ENCODE measurements around the gene CYTH3.
A peak's percentile ranks its signal among the peaks of the same experiment; 100 is the strongest.

CYTH3 gene

DNA sequence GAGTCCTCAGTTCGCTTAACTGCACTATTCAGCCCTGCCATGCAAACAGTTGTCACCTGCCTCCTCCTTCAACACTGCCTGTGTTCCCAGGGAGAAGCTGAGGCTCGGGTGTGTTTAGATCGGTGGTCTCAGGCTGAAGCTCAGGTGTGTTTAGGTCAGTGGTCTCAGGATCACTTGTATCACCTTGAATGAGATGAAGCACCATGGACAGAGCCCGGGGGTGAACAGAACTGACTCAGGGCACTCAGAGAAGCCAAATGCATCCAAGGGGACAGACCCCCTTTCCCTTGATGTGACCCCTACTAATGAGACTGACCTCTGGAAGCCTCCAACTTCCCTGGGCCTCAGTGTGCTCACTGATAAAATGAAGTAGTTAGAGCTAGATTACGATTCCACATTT is 84.0 kb downstream of the CYTH3 start:
- Histone ChIP-seq H3K36me3 (ENCODE audit: control insufficient read depth, insufficient read depth, low read length) (no peaks in the 10 kb centered on the region), H3K4me1 (ENCODE audit: control insufficient read depth, insufficient read depth, low read length) (no peaks in the 10 kb centered on the region), H3K27me3 (ENCODE audit: control insufficient read depth, insufficient read depth, low read length) (no peaks in the 10 kb centered on the region)

DNA sequence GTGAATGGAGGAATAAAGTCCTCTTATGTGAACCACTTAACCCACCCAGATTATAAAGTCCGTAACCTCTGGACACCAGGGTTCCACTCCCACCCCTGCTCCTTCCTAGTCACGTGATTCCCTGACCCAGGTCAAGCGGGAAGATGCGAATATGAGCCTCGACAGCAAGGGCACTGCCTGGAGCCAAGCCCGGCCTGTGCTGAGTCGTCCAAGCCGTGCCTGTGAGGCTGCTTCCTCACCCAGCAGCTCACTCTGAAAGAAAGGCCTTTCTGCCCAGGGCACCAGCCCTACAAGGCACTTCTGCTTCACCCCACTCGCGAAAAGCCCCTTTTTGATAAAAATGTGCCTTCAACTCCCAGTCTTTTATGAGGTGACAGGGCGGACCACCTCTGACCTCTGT is 85.8 kb downstream of the CYTH3 start:
- no peak overlapping the region for H3K9ac ChIP-seq (ENCODE audit: low read length)
- H3K27ac ChIP-seq (ENCODE audit: low read depth, low read length): no peak overlapping the region
- no peaks in the 10 kb centered on the region for H3K36me3 ChIP-seq (ENCODE audit: control insufficient read depth, insufficient read depth, low read length)

More for the DNA sequence above, 84.0 kb downstream of the CYTH3 start:
- Histone ChIP-seq H3K27ac (ENCODE audit: low read depth, low read length) (no peak overlapping the region), H3K9ac (ENCODE audit: low read length) (no peak overlapping the region), H3K4me3 (ENCODE audit: low read depth, low read length) (no peak overlapping the region), H3K9me3 (ENCODE audit: control insufficient read depth, insufficient read depth, low read depth, low read length) (no peaks in the 10 kb centered on the region)

DNA sequence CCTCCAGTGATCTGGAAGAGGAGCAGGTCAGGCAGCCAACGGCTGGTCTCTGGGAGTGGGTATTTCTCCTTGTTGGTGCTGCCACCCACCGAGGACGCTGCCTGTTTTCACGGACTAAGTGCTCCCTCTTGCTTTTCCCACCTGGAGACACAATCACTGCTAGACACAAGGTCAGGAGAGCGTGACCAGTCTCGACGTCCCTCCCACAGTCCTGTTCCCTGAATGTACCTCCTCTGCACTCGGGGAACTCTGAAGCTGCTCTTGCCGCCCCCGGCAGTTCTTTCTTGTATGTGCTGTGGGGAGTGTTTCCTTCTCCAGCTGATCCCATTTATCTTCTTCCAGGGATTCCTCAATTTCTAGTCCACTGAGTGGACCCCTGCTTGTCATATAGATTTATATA is 89.4 kb downstream of the CYTH3 start:
- no peaks in the 10 kb centered on the region for H3K9me3 ChIP-seq (ENCODE audit: control insufficient read depth, insufficient read depth, low read depth, low read length)
- no peak overlapping the region for H3K4me3 ChIP-seq (ENCODE audit: low read depth, low read length)
- H3K9ac ChIP-seq (ENCODE audit: low read length): no peak overlapping the region
- H3K27ac ChIP-seq (ENCODE audit: low read depth, low read length): no peak overlapping the region
- H3K36me3 ChIP-seq (ENCODE audit: control insufficient read depth, insufficient read depth, low read length): no peaks in the 10 kb centered on the region
- H3K27me3 ChIP-seq (ENCODE audit: control insufficient read depth, insufficient read depth, low read length): no peaks in the 10 kb centered on the region
- no peaks in the 10 kb centered on the region for H3K4me1 ChIP-seq (ENCODE audit: control insufficient read depth, insufficient read depth, low read length)

More for the DNA sequence above, 85.8 kb downstream of the CYTH3 start:
- Histone ChIP-seq H3K9me3 (ENCODE audit: control insufficient read depth, insufficient read depth, low read depth, low read length) (no peaks in the 10 kb centered on the region), H3K4me3 (ENCODE audit: low read depth, low read length) (no peak overlapping the region), H3K4me1 (ENCODE audit: control insufficient read depth, insufficient read depth, low read length) (no peaks in the 10 kb centered on the region), H3K27me3 (ENCODE audit: control insufficient read depth, insufficient read depth, low read length) (no peaks in the 10 kb centered on the region)

DNA sequence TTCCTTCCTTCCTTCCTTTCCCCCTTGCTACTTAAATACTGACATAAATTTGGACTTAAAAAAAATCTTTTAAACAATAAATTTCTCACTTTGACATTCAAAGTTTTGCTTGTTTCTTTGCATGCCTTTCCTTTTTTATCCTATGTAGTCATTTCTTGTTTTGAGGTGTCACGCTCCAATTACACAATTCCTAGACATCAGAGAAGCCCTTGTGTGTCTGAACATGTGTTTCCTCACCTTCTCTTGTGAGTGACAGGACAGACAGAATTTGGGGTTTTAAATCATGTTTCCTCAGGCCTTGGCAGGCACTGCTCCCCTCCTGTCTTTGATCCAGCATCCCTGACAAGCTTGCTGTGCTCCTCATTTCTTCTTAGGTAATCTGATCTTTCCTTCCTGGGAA is 91.3 kb downstream of the CYTH3 start:
- Histone ChIP-seq H3K36me3 (ENCODE audit: control insufficient read depth, insufficient read depth, low read length) (peaks cover 9% of the 10 kb centered on the region), H3K4me1 (ENCODE audit: control insufficient read depth, insufficient read depth, low read length) (no peaks in the 10 kb centered on the region), H3K9ac (ENCODE audit: low read length) (no peak overlapping the region)

DNA sequence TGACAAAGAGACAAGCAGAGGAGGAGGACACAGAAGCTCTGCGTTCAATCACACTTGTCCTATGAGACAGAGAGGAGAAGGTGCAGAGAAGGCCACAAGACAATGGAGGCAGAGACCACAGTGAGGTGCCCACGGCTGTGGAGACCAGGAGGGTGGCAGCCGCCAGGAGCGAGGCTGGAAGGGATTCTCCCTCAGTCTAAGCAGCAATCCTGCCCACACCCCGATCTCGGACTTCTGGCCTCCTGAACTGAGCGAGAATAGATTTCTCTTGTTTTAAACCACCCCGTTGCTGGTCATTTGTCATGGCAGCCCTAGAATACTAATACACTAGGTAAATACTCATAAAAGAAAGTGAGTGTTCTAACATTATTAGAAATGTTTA is 92.1 kb downstream of the CYTH3 start:
- Histone ChIP-seq H3K4me1 (ENCODE audit: control insufficient read depth, insufficient read depth, low read length) (no peaks in the 10 kb centered on the region), H3K27ac (ENCODE audit: low read depth, low read length) (no peak overlapping the region), H3K36me3 (ENCODE audit: control insufficient read depth, insufficient read depth, low read length) (peaks cover 9% of the 10 kb centered on the region), H3K27me3 (ENCODE audit: control insufficient read depth, insufficient read depth, low read length) (no peaks in the 10 kb centered on the region), H3K9ac (ENCODE audit: low read length) (no peak overlapping the region), H3K9me3 (ENCODE audit: control insufficient read depth, insufficient read depth, low read depth, low read length) (no peaks in the 10 kb centered on the region), H3K4me3 (ENCODE audit: low read depth, low read length) (no peak overlapping the region)

More for the DNA sequence above, 91.3 kb downstream of the CYTH3 start:
- Histone ChIP-seq H3K9me3 (ENCODE audit: control insufficient read depth, insufficient read depth, low read depth, low read length) (no peaks in the 10 kb centered on the region), H3K4me3 (ENCODE audit: low read depth, low read length) (no peak overlapping the region), H3K27me3 (ENCODE audit: control insufficient read depth, insufficient read depth, low read length) (no peaks in the 10 kb centered on the region), H3K27ac (ENCODE audit: low read depth, low read length) (no peak overlapping the region)

DNA sequence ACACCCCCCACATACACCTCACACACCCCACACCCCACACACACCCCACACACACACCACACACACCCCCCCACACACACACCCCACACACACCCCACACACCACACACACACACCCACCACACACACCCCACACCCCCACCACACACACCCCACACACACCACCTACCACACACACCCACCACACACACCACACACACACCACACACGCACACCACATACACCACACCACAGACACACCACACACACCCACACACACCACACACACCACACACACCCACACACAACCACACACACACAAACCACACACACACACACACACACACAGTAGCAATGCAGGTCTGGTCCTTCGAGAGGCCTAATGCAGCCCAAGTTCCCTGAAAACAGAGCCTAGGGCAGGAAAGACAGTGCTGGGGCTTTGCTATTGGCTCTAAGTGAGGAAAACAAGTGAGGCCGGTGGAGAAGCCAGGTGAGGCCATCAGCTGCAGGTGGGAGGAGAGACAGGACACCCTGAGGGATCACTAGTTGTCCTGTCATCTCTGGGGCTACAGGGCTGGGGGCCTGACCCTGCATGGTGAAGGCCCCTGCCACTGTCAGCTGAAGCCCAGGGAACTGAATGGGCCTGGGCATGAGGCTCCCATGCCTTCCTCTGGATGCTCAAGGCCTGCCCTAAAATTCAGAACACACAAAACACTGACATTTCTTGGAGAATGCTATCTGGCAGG is 92.6 kb downstream of the CYTH3 start:
- H3K4me3 ChIP-seq (ENCODE audit: low read depth, low read length): no peak overlapping the region
- peak overlapping the region; percentile 7 for H3K9ac ChIP-seq (ENCODE audit: low read length)
- no peaks in the 10 kb centered on the region for H3K27me3 ChIP-seq (ENCODE audit: control insufficient read depth, insufficient read depth, low read length)
- peaks cover 9% of the 10 kb centered on the region for H3K36me3 ChIP-seq (ENCODE audit: control insufficient read depth, insufficient read depth, low read length)
- no peaks in the 10 kb centered on the region for H3K9me3 ChIP-seq (ENCODE audit: control insufficient read depth, insufficient read depth, low read depth, low read length)
- H3K4me1 ChIP-seq (ENCODE audit: control insufficient read depth, insufficient read depth, low read length): no peaks in the 10 kb centered on the region
- no peak overlapping the region for H3K27ac ChIP-seq (ENCODE audit: low read depth, low read length)

DNA sequence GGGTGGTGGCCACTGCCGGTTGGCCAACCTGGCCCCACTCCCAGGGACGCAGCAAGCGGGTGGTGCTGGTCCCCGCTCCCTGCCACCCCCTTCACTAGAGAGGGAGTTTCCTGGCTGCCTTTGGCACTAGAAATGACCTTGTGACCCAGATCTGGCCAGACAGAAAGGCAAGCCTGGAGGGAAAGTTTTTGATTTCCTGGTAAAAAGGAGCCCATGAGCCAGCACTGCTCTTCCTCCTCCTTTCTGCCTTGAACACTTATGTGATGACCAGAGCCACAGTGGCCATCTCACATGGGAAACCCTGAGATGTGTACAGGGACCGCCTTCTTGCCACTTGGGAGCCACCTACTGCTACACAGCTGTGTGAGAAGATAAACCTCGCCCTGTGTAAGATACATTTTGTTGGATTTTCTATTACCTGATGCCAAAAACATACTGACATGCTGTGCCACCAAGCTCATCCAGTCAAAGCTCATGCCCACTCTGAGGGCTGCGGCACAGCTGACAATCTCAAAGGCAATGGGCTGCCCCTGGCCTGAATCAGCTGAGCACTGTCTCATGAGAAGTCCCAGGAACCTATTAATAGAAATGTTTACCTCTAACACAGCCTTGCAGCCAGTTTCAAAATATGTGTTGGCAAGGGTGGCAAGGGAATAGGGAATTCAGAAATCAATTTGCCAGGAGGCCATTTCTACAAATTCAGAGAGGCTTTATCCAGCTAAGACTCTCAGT is 94.0 kb downstream of the CYTH3 start:
- Histone ChIP-seq H3K27me3 (ENCODE audit: control insufficient read depth, insufficient read depth, low read length) (no peaks in the 10 kb centered on the region), H3K36me3 (ENCODE audit: control insufficient read depth, insufficient read depth, low read length) (peaks cover 10% of the 10 kb centered on the region), H3K27ac (ENCODE audit: low read depth, low read length) (no peak overlapping the region), H3K9me3 (ENCODE audit: control insufficient read depth, insufficient read depth, low read depth, low read length) (no peaks in the 10 kb centered on the region), H3K4me3 (ENCODE audit: low read depth, low read length) (no peak overlapping the region), H3K4me1 (ENCODE audit: control insufficient read depth, insufficient read depth, low read length) (no peaks in the 10 kb centered on the region), H3K9ac (ENCODE audit: low read length) (no peak overlapping the region)

DNA sequence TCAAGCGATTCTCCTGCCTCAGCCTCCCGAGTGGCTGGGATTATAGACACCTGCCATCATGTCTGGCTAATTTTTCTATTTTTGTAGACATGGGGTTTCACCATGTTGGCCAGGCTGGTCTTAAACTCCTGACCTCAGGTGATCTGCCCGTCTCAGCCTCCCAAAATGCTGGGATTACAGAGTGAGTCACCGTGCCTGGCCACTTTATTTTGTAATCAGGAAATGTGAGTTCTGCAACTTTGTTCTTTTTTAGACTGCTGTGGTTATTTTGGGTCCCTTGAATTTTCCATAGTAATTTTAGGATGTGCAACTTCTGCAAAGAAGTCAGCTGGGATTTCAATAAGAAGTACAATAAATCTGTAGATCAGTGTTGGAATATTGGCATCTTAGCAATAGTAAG is 96.8 kb downstream of the CYTH3 start:
- H3K4me3 ChIP-seq (ENCODE audit: low read depth, low read length): no peak overlapping the region
- H3K36me3 ChIP-seq (ENCODE audit: control insufficient read depth, insufficient read depth, low read length): peaks cover 13% of the 10 kb centered on the region
- no peak overlapping the region for H3K27ac ChIP-seq (ENCODE audit: low read depth, low read length)
- no peak overlapping the region for H3K9ac ChIP-seq (ENCODE audit: low read length)
- H3K4me1 ChIP-seq (ENCODE audit: control insufficient read depth, insufficient read depth, low read length): peaks cover 18% of the 10 kb centered on the region
- no peaks in the 10 kb centered on the region for H3K9me3 ChIP-seq (ENCODE audit: control insufficient read depth, insufficient read depth, low read depth, low read length)
- H3K27me3 ChIP-seq (ENCODE audit: control insufficient read depth, insufficient read depth, low read length): no peaks in the 10 kb centered on the region

DNA sequence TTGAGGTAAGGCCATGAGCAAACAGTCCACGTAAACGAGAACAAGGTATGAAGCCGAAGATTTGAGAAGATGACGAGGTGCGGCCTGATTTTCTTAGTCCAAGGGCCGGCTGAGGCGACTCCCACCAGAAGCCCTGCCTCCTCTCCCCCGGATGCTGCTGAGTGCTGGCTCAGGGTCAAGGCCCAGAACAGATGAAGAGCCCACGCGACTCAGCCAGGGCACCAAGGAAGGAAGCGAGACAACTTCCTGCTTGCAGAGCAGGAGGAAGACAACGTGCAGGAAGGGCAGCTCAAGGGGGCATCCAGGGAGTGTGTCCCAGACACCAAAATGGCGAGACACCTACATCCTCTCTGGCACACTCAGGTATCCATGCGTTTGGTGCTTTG is 99.5 kb downstream of the CYTH3 start:
- no peaks in the 10 kb centered on the region for H3K9me3 ChIP-seq (ENCODE audit: control insufficient read depth, insufficient read depth, low read depth, low read length)
- H3K4me1 ChIP-seq (ENCODE audit: control insufficient read depth, insufficient read depth, low read length): peaks cover 18% of the 10 kb centered on the region
- no peak overlapping the region for H3K4me3 ChIP-seq (ENCODE audit: low read depth, low read length)
- H3K27ac ChIP-seq (ENCODE audit: low read depth, low read length): no peak overlapping the region
- H3K27me3 ChIP-seq (ENCODE audit: control insufficient read depth, insufficient read depth, low read length): no peaks in the 10 kb centered on the region
- peaks cover 13% of the 10 kb centered on the region for H3K36me3 ChIP-seq (ENCODE audit: control insufficient read depth, insufficient read depth, low read length)
- H3K9ac ChIP-seq (ENCODE audit: low read length): no peak overlapping the region

DNA sequence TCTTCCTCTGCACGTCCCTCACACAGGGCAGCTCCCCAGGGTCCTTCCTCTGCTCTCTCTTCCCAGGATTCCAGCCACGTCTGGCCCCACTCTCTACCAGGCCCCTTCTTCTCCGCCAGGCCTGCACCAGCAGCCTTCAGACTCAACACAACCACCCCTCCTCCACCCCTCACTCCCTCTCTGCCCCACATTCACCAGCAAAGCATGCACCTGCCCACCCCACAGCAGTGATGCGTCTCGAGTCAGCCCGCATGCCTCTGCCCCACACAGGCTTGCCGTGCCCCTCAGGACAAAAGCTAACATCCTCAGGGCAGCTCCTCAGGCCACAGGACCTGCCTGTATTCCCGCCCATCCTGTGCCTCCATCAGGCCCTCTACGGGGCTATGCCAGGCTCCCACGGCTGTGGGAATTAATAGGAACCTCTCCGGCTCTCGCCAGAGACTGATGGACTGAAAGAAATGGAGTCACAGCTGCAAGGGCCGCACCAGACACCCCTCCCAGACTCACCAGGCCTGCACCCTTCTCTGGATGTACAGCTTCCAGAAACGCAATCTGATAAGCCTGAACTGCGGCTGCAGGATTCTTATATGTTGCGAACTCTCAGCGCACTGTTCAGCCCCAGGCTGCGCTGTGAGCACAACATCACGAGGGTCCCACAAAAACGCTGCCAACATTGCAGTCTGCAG is 100.1 kb downstream of the CYTH3 start:
- peaks cover 10% of the 10 kb centered on the region for H3K36me3 ChIP-seq (ENCODE audit: control insufficient read depth, insufficient read depth, low read length)
- peaks cover 18% of the 10 kb centered on the region for H3K4me1 ChIP-seq (ENCODE audit: control insufficient read depth, insufficient read depth, low read length)
- H3K27ac ChIP-seq (ENCODE audit: low read depth, low read length): no peak overlapping the region
- H3K9ac ChIP-seq (ENCODE audit: low read length): peak overlapping the region; percentile 29
- H3K9me3 ChIP-seq (ENCODE audit: control insufficient read depth, insufficient read depth, low read depth, low read length): no peaks in the 10 kb centered on the region
- no peak overlapping the region for H3K4me3 ChIP-seq (ENCODE audit: low read depth, low read length)
- no peaks in the 10 kb centered on the region for H3K27me3 ChIP-seq (ENCODE audit: control insufficient read depth, insufficient read depth, low read length)

Measured in HUES6 (cell line).